GM21717 (cell line): Measurements from ENCODE around the gene ATP5MC3.

Experiments
- ATAC-seq: cut with Tn5 transposase; IDR thresholded peaks from one replicate; pipeline ENCODE4 v1.9.1; 2021; ENCODE audit warnings: mild to moderate bottlenecking, moderate library complexity; ENCODE audit not compliant: unreplicated experiment

Gene ATP5MC3

GRCh38 chr2:175168564-175168945 is 13.0 kb downstream of the ATP5MC3 start:
- peak; percentile 34 for ATAC-seq

- ATAC-seq = peak; percentile 96
Measured at GRCh38 chr2:175167792-175168563, 13.5 kb downstream of the ATP5MC3 start, which contains the start of gene ATF2. Gene ATF2, minus strand, starts transcription at chr2:175168203. Its CDS starts 31,760 bp downstream, at chr2:175136443.

GRCh38 chr2:175167076-175167791 is 14.3 kb downstream of the ATP5MC3 start:
- ATAC-seq = peak; percentile 3

GRCh38 chr2:175166216-175166824 is 15.2 kb downstream of the ATP5MC3 start:
- ATAC-seq = no peak

GRCh38 chr2:175164235-175164634 is 17.3 kb downstream of the ATP5MC3 start:
- ATAC-seq = no peak

- no peak for ATAC-seq
Measured at GRCh38 chr2:175158894-175159293, 22.6 kb downstream of the ATP5MC3 start.

- ATAC-seq = no peak
Measured at GRCh38 chr2:175156534-175156933, 25.0 kb downstream of the ATP5MC3 start.

GRCh38 chr2:175154661-175155082 is 26.8 kb downstream of the ATP5MC3 start:
- peak; percentile 74 for ATAC-seq

GRCh38 chr2:175152242-175152641 is 29.3 kb downstream of the ATP5MC3 start:
- peak; percentile 85 for ATAC-seq

GRCh38 chr2:175151791-175152190 is 29.7 kb downstream of the ATP5MC3 start:
- ATAC-seq = no peak

GRCh38 chr2:175147186-175147585 is 34.3 kb downstream of the ATP5MC3 start:
- ATAC-seq = no peak

GRCh38 chr2:175143678-175144077 is 37.8 kb downstream of the ATP5MC3 start:
- ATAC-seq = no peak

- ATAC-seq = no peak
Measured at GRCh38 chr2:175143191-175143590, 38.3 kb downstream of the ATP5MC3 start.

GRCh38 chr2:175140332-175140731 is 41.2 kb downstream of the ATP5MC3 start:
- ATAC-seq = no peak

GRCh38 chr2:175137793-175138192 is 43.7 kb downstream of the ATP5MC3 start:
- ATAC-seq = no peak

GRCh38 chr2:175136334-175137215 is 44.9 kb downstream of the ATP5MC3 start:
- ATAC-seq = peak; percentile 80

- no peak for ATAC-seq
Measured at GRCh38 chr2:175135862-175136261, 45.6 kb downstream of the ATP5MC3 start.

GRCh38 chr2:175135177-175135576 is 46.3 kb downstream of the ATP5MC3 start:
- no peak for ATAC-seq

- ATAC-seq = no peak
Measured at GRCh38 chr2:175131252-175131651, 50.3 kb downstream of the ATP5MC3 start.

- ATAC-seq = no peak
Measured at GRCh38 chr2:175126661-175127060, 54.8 kb downstream of the ATP5MC3 start.
